Stimulated activated CD8-positive, alpha-beta memory T cell treated with anti-CD3 and anti-CD28 coated beads, Interleukin-4, amount 100 ng/mL, for 24 hours (primary cell): Measurements from ENCODE around the gene ATN1.
A peak's percentile ranks its signal among the peaks of the same experiment; 100 is the strongest.

Experiments used
- DNase-seq: peaks from one replicate; pipeline ENCODE4 v3.0.0-alpha.2; 2020; ENCODE audit warnings: low read depth

ATN1 gene

GRCh38 chr12:6925540-6926279 lies 2.0 kb upstream of the ATN1 start:
- DNase-seq, result no peak

GRCh38 chr12:6928022-6928702 lies 403 bp downstream of the ATN1 start:
- no peak for DNase-seq

- no peak for DNase-seq
Observed at GRCh38 chr12:6928703-6929407, 1.1 kb downstream of the ATN1 start.

GRCh38 chr12:6929466-6930452 lies 2.0 kb downstream of the ATN1 start:
- DNase-seq, result no peak

- DNase-seq, result no peak
Observed at GRCh38 chr12:6932766-6933165, 5.0 kb downstream of the ATN1 start.

GRCh38 chr12:6934110-6934509 lies 6.4 kb downstream of the ATN1 start:
- DNase-seq, result no peak

- no peak for DNase-seq
Observed at GRCh38 chr12:6935371-6936193, 7.8 kb downstream of the ATN1 start.

GRCh38 chr12:6936194-6936635 lies 8.5 kb downstream of the ATN1 start:
- DNase-seq, result no peak

GRCh38 chr12:6936636-6937480 lies 9.1 kb downstream of the ATN1 start:
- DNase-seq, result no peak

GRCh38 chr12:6937481-6938352 lies 10.0 kb downstream of the ATN1 start:
- DNase-seq, result peak; percentile 86

- no peak for DNase-seq
Observed at GRCh38 chr12:6938353-6939190, 10.8 kb downstream of the ATN1 start.

GRCh38 chr12:6939191-6939540 lies 11.4 kb downstream of the ATN1 start:
- DNase-seq, result no peak

- DNase-seq, result no peak
Observed at GRCh38 chr12:6941267-6941666, 13.5 kb downstream of the ATN1 start.

GRCh38 chr12:6941782-6942181 lies 14.0 kb downstream of the ATN1 start:
- DNase-seq, result no peak

- DNase-seq, result no peak
Observed at GRCh38 chr12:6942331-6942665, 14.5 kb downstream of the ATN1 start.

- no peak for DNase-seq
Observed at GRCh38 chr12:6943389-6943721, 15.6 kb downstream of the ATN1 start.

GRCh38 chr12:6943722-6944380 lies 16.1 kb downstream of the ATN1 start, which contains the start of the genes C12orf57 and RNU7-1:
Gene C12orf57 (plus strand): TSS chr12:6944022. CDS start chr12:6944122, 100 bp downstream.
Gene RNU7-1 (plus strand): TSS chr12:6943816.
- DNase-seq, result peak; percentile 66
